NCI-H146 (cell line): ENCODE data around the gene HOXA2.

Source experiments
- DNase-seq: peaks from one replicate; lab custom pipeline; 2025; lab: John Stamatoyannopoulos, UW

The HOXA2 gene

DNA sequence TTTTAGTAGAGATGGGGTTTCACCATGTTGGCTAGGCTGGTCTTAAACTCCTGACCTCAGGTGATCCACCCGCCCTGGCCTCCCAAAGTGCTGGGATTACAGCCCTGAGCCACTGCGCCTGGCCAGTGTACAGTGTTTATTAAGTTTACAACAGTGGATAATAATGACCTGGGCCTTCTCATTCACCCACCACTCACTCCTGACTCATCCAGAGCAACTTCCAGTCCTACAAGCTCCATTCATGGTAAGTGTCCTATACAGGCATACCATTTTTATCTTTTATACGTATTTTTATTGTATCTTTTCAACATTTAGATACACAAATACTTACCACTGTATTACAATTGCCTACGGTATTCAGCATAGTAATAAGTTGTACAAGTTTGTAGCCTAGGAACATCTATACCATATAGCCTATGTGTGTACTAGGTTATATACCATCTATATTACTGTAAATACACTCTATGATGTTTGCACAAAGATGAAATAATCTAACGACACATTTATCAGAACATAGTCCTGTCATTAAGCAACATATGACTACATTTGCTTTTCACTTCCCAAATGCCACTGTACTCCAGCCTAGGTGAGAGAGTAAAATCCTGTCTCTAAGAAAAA is 23.8 kb downstream of the HOXA2 start:
- DNase-seq: no peak

DNA sequence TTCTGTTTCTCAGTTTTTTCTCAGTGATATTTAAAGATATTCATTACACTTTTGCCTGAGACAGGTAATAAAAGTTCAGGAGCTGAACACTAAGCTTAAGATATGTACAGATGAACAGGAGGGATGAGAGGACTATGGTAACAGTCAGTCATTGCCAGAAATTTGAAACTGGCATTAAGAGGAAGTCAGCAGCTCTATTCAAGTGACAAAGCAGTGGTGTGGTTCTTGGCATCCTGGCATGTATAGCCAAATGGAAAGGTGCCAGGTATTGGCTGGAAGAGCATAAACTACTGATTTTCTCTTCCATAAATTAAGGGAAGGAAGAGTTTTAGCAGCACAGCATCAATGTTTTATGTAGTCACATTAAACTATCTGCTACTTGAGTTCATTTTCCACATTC is 29.4 kb downstream of the HOXA2 start:
- DNase-seq: no peak

DNA sequence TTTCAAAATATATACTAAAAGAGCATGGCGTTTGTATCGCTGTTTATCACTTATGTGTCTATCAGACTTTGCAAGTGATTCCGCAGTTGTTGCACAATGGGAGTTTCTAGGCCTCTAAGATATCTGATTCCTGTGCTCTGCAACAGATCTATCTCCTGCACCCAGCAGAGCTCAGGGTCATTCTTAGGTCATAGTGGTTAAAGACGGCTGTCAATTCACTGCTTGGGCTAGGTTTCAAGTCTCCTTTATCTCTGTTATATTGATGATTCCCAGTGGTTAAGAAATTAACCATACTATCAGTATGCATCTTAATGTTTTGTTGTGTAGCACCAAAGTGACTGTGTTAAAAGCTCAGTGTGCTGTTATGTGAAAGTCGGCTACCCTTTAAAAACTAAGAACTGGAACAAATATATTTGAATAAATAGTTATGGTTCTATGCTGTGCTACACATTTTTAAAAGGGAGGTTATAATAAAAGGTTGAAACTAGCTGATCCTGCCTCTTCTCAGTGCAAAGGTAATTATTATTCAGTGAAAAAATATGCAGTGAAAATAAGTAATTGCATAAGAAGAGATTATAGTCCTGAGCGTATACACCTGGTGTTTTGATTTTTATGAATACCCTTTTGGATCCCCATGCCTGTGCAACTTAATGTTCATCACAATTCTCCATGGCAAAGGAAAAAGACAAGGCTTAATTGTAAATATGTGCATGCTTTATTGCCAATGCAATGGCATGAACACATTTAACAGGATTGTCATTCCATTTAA is 30.7 kb downstream of the HOXA2 start:
- no peak for DNase-seq

DNA sequence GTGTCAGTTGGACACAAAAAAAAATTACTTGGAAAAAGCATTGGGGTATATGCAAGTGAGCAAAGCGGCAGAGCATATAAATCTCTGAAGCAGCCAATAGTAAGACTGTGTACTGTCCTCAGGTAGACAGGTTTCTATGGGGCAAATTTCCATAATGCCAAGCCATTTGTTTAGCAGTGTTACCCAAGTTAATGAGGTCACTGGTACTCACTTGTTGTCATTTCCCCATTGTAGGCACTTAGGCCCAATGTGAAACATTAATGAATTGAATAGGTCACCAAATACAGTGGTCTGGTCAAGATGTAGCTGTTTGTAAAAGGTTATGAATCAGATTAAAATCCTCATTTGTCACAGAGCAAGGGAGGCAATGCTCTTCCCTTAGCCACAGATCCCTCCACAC is 34.2 kb downstream of the HOXA2 start:
- DNase-seq: no peak

DNA sequence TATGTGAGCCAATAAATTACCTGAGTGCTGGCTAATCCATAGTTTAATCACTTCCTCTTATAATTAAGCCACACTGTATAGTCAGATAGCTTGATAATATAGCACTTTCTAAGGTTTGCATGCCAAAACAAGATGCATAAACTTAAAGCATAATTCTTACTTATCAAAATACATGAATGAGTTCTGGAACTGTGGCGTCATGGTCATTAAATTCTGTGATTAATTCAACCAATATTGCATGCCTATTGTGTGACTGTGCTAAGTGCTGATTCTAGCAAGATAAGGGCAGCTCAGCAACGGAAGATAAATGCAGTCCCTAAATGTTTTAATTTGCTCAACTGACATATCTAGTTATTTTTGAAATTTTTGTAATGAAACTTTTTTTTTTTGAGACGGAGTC is 36.3 kb downstream of the HOXA2 start:
- no peak for DNase-seq

DNA sequence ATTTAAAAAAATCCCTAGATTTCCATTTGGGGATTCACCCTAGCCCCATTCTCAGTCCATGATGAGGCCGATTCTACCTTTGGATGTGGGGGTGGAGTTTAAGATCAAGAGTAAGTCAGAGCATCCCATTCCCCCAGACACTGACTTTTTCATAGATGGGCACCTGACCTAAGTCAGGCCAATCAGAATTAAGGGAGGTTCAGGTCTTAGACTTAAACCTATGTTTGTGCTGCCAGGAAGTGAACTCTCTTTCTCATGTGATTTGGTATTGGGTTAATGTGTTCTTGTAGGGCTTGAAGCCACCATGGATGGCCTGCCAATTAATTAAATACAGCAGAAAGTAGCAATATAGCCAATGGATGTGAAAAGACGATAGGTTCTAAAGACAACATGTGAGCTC is 36.8 kb downstream of the HOXA2 start:
- no peak for DNase-seq

DNA sequence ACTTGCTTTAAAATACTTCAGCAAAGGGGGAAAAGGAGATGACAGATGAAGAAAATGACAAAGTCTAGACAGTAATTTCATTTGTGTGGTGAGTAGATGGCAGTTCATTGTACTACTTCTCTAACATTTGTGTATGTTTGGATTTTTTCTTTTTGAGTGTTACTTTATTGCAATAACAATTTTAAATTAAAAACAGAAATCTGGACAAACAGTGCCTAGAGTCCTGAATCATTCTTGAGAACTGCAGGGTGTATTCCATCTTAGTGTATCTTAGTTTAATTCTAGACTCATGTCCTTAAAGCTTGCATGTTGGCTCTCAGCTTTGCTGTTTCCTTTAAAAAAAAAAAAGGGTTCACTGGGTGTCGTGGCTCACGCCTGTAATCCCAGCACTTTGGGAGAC is 37.8 kb downstream of the HOXA2 start:
- no peak for DNase-seq

DNA sequence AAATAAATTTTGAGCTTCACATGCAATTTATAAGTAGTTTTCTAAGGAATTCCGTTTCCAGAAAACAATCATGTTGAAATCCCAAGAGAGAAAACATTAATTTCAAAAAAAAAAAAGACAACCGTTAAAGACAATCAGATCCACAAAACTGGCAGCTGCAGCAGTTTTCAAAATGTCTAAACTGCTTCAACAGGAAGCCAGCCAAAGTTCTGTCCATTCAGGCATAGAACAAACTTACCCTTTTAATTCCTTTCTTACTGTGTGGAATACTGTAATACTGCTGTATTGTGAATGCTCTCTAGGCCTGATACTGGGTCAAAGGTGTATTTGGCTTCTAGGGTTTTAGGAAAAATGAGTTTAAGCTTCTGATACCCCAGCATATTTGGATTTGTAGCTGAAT is 38.3 kb downstream of the HOXA2 start:
- no peak for DNase-seq

DNA sequence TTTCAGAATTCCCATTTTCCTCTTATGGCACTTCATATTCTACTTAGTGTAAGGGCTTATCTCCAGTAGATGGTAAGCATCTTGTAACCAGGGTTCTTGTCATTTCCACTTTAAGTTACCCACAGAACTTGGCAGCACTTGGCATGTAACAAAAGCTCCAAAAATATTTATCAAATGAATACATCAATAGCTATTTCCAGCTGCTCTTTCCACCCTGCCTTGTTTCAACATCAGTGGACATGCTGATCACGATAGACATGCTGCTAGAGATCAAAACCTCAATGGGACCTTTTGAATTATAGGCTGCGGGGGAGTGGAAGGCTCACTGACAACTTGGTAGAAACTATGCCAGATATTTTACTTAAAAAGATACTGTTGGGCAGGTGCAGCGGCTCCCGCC is 39.5 kb downstream of the HOXA2 start:
- DNase-seq: no peak

DNA sequence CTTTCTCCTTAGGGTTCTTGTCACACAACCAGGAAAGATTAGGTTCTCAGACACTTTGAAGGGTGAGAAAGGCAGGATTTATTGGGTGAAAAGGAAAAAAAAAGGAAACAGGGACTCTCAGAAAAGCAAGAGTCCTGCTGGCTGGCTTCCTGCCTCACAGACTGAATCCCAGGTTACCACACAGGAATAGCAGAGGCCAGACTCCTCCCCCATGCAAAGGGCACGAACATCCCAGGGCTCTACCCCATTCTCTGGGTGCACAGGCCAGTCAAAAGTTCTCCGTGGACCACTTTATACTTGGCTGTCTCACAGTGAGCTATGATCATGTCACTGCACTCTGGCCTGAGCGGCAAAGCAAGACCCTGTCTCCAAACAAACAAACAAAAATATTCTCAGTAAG is 49.3 kb downstream of the HOXA2 start:
- no peak for DNase-seq

DNA sequence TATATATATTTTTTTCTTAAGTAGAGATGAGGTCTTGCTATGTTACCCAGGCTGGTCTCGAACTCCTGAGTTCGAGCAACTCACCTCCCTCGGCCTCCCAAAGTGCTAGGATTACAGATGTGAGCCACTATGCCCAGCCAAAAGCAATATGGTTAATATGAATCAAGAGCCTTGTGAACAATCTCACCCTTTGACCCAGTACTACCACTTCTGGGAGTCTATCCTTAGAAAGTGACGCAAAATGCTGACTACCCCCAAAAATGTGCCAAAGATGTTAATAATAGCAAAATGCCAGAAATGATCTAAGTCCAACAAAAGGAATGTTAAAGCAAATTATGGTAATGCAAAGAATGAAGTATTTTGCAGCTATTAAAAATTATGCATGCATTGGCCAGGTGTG is 51.0 kb downstream of the HOXA2 start:
- no peak for DNase-seq
